Central memory CD8-positive, alpha-beta T cell (primary cell): ENCODE results near the gene HECTD3.
"Not testable (repeated sequence)": the region's sequence is repeated elsewhere in the genome, so short reads cannot be mapped to it uniquely, and the experiment has no call there.

ENCODE experiments used
- ATAC-seq: fragments of 150-1000 bp; cut with Tn5 transposase; replicated peaks from 2 replicates; pipeline ENCODE4 v1.10.0; 2022; ENCODE audit warnings: mild to moderate bottlenecking, moderate FRiP score, moderate number of reproducible peaks; ENCODE audit not compliant: poor library complexity, severe bottlenecking; ENCODE audit errors: extremely low read depth
- DNase-seq, 2 donors: peaks; one replicate each; pipeline ENCODE4 v3.0.0; 2021; ENCODE audit warnings: low spot score in 2 of 2
- H3K27ac Mint-ChIP-seq: one replicate; pipeline ENCODE4 v1.8.0; 2022; ENCODE audit warnings: low read depth, mild to moderate bottlenecking, moderate library complexity, mixed read lengths
- H3K27me3 Mint-ChIP-seq: one replicate; pipeline ENCODE4 v1.8.0; 2022; ENCODE audit warnings: mixed read lengths
- H3K36me3 Mint-ChIP-seq: one replicate; pipeline ENCODE4 v1.8.0; 2022; ENCODE audit warnings: mild to moderate bottlenecking, moderate library complexity, mixed read lengths; ENCODE audit not compliant: insufficient read depth
- H3K4me1 Mint-ChIP-seq: one replicate; pipeline ENCODE4 v1.8.0; 2022; ENCODE audit warnings: mixed read lengths
- H3K4me3 Mint-ChIP-seq: one replicate; pipeline ENCODE4 v1.8.0; 2022; ENCODE audit warnings: mild to moderate bottlenecking, moderate library complexity, mixed read lengths
- H3K9me3 Mint-ChIP-seq: one replicate; pipeline ENCODE4 v1.8.0; 2022; ENCODE audit warnings: mixed read lengths

Gene HECTD3

GRCh38 chr1:44995467-44996238 lies 15.5 kb downstream of the HECTD3 start:
- no peak overlapping the region for H3K27ac Mint-ChIP-seq
- no peaks in the 10 kb centered on the region for H3K36me3 Mint-ChIP-seq
- DNase-seq, result no peak
- ATAC-seq, result no peak
- H3K27me3 Mint-ChIP-seq, result no peaks in the 10 kb centered on the region
- peaks cover 3% of the 10 kb centered on the region for H3K4me1 Mint-ChIP-seq
- no peak overlapping the region for H3K4me3 Mint-ChIP-seq
- H3K9me3 Mint-ChIP-seq, result no peaks in the 10 kb centered on the region

- no peak overlapping the region for H3K27ac Mint-ChIP-seq
- H3K4me1 Mint-ChIP-seq, result no peaks in the 10 kb centered on the region
- no peak for ATAC-seq
- H3K4me3 Mint-ChIP-seq, result no peak overlapping the region
- no peaks in the 10 kb centered on the region for H3K36me3 Mint-ChIP-seq
- H3K9me3 Mint-ChIP-seq, result no peaks in the 10 kb centered on the region
- H3K27me3 Mint-ChIP-seq, result no peaks in the 10 kb centered on the region
- DNase-seq, result no peak
Observed at GRCh38 chr1:44994309-44994898, 16.7 kb downstream of the HECTD3 start.

- Mint-ChIP-seq H3K4me1 (peaks cover 16% of the 10 kb centered on the region), H3K36me3 (peaks cover 3% of the 10 kb centered on the region), H3K27ac (no peak overlapping the region), H3K9me3 (no peaks in the 10 kb centered on the region), H3K27me3 (no peaks in the 10 kb centered on the region), H3K4me3 (no peak overlapping the region)
- DNase-seq, result no peak
- ATAC-seq, result no peak
Observed at GRCh38 chr1:44988531-44989156, 22.5 kb downstream of the HECTD3 start.

GRCh38 chr1:44985747-44986359 lies 25.3 kb downstream of the HECTD3 start:
- peaks cover 5% of the 10 kb centered on the region for H3K36me3 Mint-ChIP-seq
- H3K27me3 Mint-ChIP-seq, result no peaks in the 10 kb centered on the region
- H3K9me3 Mint-ChIP-seq, result no peaks in the 10 kb centered on the region
- H3K27ac Mint-ChIP-seq, result peak overlapping the region; percentile 85
- DNase-seq (no peak), ATAC-seq (peak; percentile 3)
- H3K4me3 Mint-ChIP-seq, result peak overlapping the region; percentile 90
- H3K4me1 Mint-ChIP-seq, result peaks cover 16% of the 10 kb centered on the region

GRCh38 chr1:44977372-44977771 lies 33.8 kb downstream of the HECTD3 start:
- H3K9me3 Mint-ChIP-seq, H3K27me3 Mint-ChIP-seq, DNase-seq, H3K27ac Mint-ChIP-seq, ATAC-seq, H3K4me3 Mint-ChIP-seq, H3K4me1 Mint-ChIP-seq: not testable (repeated sequence)
- H3K36me3 Mint-ChIP-seq, result peaks cover 51% of the 10 kb centered on the region

- Mint-ChIP-seq H3K27ac (no peak overlapping the region), H3K9me3 (no peaks in the 10 kb centered on the region), H3K36me3 (peaks cover 57% of the 10 kb centered on the region), H3K27me3 (no peaks in the 10 kb centered on the region), H3K4me1 (no peaks in the 10 kb centered on the region), H3K4me3 (no peak overlapping the region)
- ATAC-seq (no peak), DNase-seq (no peak)
Observed at GRCh38 chr1:44976252-44976651, 34.9 kb downstream of the HECTD3 start.

GRCh38 chr1:44973645-44974044 lies 37.5 kb downstream of the HECTD3 start:
- Mint-ChIP-seq H3K4me1 (peaks cover 5% of the 10 kb centered on the region), H3K9me3 (no peaks in the 10 kb centered on the region), H3K27ac (no peak overlapping the region), H3K36me3 (peaks cover 44% of the 10 kb centered on the region), H3K27me3 (no peaks in the 10 kb centered on the region), H3K4me3 (no peak overlapping the region)
- ATAC-seq (no peak), DNase-seq (no peak)

- Mint-ChIP-seq H3K27ac (no peak overlapping the region), H3K27me3 (no peaks in the 10 kb centered on the region), H3K36me3 (peaks cover 23% of the 10 kb centered on the region), H3K4me1 (peaks cover 5% of the 10 kb centered on the region), H3K9me3 (no peaks in the 10 kb centered on the region), H3K4me3 (no peak overlapping the region)
- DNase-seq (no peak), ATAC-seq (no peak)
Observed at GRCh38 chr1:44970317-44970716, 40.8 kb downstream of the HECTD3 start.

- DNase-seq (no peak), ATAC-seq (no peak)
- Mint-ChIP-seq H3K27me3 (no peaks in the 10 kb centered on the region), H3K36me3 (peaks cover 8% of the 10 kb centered on the region), H3K27ac (no peak overlapping the region), H3K4me3 (no peak overlapping the region), H3K9me3 (no peaks in the 10 kb centered on the region), H3K4me1 (no peaks in the 10 kb centered on the region)
Observed at GRCh38 chr1:44964396-44964795, 46.7 kb downstream of the HECTD3 start.

- ATAC-seq (no peak), DNase-seq (no peak)
- H3K9me3 Mint-ChIP-seq, result no peaks in the 10 kb centered on the region
- no peaks in the 10 kb centered on the region for H3K27me3 Mint-ChIP-seq
- H3K4me3 Mint-ChIP-seq, result no peak overlapping the region
- H3K4me1 Mint-ChIP-seq, result no peaks in the 10 kb centered on the region
- H3K27ac Mint-ChIP-seq, result no peak overlapping the region
- H3K36me3 Mint-ChIP-seq, result peaks cover 6% of the 10 kb centered on the region
Observed at GRCh38 chr1:44962729-44963128, 48.4 kb downstream of the HECTD3 start.

- not testable (repeated sequence) for DNase-seq, H3K27ac Mint-ChIP-seq, H3K4me3 Mint-ChIP-seq, H3K9me3 Mint-ChIP-seq, H3K4me1 Mint-ChIP-seq, ATAC-seq, H3K27me3 Mint-ChIP-seq, H3K36me3 Mint-ChIP-seq
Observed at GRCh38 chr1:44962022-44962421, 49.1 kb downstream of the HECTD3 start.

- DNase-seq, ATAC-seq, H3K4me3 Mint-ChIP-seq, H3K36me3 Mint-ChIP-seq, H3K27ac Mint-ChIP-seq, H3K9me3 Mint-ChIP-seq, H3K4me1 Mint-ChIP-seq, H3K27me3 Mint-ChIP-seq: not testable (repeated sequence)
Observed at GRCh38 chr1:44957566-44957965, 53.6 kb downstream of the HECTD3 start.

- DNase-seq, ATAC-seq, H3K27me3 Mint-ChIP-seq, H3K36me3 Mint-ChIP-seq, H3K4me3 Mint-ChIP-seq, H3K27ac Mint-ChIP-seq, H3K4me1 Mint-ChIP-seq, H3K9me3 Mint-ChIP-seq: not testable (repeated sequence)
Observed at GRCh38 chr1:44956077-44956476, 55.0 kb downstream of the HECTD3 start.
